DMS79 treated with DMSO at 0.1 percent for 48 hours (cell line): ENCODE measurements around the gene CLDND1.

Experiments used
- DNase-seq: peaks from one replicate; lab custom pipeline; 2025; lab: John Stamatoyannopoulos, UW

The CLDND1 gene

DNA sequence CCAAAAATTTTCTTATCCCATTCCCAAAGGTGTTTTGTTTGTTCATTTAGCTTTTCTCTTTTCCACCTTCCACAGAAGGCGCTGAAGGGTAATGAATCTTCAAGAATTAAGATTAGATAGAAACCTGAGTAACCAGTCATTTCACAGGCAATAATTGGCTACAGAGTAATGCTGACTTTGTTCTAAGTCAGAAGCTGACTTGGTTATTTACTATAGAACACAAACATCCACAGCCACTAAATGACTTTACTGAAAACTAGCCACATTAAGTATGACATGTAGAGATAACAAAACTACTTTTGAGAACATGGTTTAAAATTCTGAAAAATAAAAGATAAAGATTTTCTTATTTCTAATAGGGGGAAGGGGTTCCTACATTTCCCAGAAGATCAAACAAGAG, 7.8 kb downstream of the CLDND1 start:
- DNase-seq, result no peak

DNA sequence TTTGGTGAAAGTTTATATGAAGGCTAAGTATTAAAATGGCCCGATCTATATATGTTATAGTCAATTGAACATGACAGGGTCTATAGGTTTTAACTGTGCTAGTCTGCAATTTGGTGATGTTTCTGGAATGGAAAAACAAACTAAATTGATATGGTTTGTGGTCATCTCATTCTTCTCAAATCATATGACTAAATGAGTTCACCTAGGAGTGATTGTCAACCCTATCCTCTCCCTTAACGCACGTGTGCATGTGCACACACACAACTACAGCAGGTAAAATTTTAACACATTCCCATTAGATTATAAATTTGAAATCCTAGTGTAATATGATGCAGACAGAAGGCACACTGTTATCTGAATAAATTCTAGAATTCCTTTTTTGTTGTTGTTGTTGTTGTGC, 9.0 kb downstream of the CLDND1 start:
- DNase-seq, result no peak

DNA sequence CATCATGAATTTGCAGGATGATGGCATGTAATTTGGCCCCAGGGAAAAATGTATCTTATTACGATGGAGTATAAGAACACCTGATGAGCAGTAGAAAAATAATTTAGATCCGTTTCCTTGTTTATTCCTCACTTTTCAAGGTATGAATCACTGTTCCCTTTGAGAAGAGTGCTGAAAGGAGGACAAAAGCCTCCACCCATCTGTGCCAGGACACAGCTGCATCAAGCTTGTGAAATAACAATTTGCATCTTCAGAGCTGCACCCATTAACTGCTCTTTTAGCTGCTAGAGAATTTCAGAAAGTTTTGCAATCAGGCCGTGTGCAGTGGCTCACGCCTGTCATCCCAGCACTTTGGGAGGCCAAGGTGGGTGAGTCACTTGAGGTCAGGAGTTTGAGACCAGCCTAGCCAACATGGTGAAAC, 9.6 kb downstream of the CLDND1 start:
- DNase-seq, result no peak

DNA sequence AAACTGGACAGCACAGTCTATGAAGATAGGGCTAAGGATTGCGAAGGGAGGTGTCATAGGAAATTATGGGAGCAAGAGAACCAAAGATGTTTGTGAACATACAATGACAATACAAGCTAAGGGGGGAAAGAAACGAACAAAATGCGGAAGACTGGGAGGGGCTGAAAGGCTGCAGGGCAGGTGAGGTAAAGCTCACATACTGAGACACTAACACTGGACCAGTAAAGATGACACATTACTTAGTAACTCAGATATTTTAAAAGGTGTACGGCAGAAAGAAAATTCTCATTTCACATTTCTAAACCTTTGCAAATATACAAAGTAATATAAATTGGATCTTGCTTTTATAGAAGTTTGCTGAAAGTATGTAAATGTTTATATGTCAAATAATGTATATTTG, 10.1 kb downstream of the CLDND1 start:
- no peak for DNase-seq

DNA sequence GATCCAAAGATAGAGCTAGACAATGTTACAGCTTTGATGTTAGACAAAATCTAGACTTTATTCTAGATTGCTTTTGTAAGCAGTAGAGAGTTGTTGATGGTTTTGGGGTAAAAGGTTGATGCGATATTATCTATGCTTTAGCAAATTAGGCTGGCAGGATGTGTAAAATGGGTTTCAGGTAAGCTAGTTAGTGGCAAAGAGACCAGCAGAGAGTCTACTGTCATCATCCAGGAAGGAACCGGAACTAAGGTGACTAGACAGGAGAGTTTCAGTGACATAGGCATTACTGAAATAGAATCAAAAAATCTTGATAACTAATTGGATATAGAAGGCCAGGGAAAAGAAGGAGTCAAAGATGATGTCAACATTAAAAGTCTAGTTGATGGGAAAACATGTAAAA, 14.1 kb downstream of the CLDND1 start:
- no peak for DNase-seq

DNA sequence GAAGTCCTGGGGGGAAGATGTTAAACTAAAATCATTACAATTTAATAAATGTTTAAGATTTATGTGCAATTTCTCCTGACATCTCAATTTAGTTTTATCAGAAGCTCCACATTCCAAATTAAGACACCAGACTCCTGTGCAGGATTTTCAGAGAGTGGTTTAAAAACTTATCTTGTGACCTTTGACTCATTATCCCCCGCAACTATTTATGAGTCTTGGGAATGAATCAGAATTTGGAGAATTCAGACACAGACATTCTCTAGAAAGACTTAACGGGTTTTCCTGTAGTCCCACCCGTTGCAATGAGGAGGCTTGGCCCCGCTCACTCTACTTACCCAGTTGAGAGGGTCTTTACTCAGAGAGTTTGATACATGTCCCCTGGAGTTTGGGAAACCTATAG, 18.2 kb downstream of the CLDND1 start:
- DNase-seq, result no peak

DNA sequence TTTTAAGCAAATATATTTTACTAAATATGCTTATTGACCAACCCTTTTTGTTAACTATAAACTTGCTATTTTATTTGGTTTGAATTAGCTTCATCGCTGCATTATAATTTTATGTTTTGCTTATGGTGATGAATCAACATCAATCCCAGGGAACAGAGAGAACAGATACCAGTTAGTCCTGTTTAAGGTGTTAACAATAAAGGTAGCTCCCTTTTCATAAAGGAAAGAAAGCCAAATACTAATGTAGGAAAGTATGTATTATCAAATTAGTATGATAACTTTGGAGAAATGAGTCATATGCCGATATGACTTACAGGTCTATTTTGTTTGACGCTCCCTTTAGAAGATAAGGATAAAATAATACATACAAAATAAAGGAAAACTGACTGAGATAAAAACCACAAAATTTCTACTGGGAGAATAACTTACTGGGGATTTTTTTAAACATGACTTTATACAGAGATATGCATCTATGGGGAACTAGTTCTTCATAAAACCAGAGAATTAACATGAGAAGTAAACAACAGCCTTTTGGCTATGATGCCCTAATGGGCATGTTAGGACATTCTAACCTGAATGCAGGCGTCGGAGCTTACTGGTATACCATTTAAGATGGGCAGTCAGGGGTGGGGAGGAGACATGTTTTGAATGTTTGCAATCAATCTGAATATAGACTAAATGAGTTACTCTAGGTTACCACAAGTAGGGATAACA, 20.7 kb downstream of the CLDND1 start:
- DNase-seq, result no peak

DNA sequence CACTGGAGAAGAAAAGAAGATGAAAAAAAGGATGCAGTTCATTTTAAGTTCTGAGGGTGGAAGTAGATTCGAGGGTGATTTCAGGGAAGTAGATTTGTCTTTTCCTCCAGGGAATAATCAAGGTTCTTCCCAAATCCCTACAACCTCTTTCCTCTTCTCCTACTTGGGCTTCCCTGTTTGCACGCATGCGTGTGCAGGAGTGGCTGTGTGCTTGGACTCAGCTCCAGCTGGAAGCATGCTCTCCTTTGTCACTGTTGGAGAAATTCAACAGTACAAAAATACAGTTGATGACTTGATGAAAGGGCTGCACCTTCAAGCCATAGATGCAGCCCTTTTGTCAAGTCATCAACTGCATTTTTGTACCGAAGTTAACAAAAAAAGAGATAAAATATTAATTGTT, 21.4 kb downstream of the CLDND1 start:
- DNase-seq, result no peak

DNA sequence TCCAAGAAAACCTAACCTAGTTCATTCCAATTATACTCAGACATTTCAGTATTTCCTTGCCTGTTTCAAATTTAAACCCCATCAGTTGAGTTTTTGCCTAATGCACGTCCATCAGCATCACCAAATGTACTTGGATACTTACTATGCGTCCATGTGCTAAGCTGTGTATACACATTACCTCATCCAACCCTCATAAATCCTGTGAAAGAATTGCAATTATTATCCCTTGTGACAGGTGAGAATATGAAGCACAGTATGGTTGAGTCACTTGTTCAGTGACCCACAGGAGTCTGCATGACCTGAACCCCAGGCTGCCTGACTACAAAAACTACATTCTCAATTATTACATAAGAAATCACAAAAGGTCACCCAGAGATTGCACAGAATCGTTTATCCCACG, 22.7 kb downstream of the CLDND1 start:
- DNase-seq, result no peak

DNA sequence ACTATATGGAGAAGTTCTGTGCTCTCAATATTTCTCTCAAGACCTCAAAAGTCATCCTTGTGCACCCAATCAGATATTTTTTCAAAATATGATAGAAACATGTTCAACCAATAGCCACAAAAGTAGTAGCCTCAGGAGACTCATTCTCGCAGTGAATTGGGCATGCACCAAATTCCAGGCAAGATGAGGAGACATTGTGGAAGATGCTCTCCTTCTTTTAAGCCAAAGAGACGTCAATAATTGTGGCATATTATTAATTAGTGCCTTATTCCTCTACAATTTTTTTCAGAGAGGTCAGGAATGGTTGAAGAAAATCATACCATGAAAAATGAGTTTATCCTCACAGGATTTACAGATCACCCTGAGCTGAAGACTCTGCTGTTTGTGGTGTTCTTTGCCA, 25.3 kb downstream of the CLDND1 start, which contains the start of gene OR5K2:
OR5K2 (plus strand) TSS at position 301 of the 400 bp plus-strand sequence; CDS start at position 301, 0 bp downstream.
- DNase-seq, result no peak

DNA sequence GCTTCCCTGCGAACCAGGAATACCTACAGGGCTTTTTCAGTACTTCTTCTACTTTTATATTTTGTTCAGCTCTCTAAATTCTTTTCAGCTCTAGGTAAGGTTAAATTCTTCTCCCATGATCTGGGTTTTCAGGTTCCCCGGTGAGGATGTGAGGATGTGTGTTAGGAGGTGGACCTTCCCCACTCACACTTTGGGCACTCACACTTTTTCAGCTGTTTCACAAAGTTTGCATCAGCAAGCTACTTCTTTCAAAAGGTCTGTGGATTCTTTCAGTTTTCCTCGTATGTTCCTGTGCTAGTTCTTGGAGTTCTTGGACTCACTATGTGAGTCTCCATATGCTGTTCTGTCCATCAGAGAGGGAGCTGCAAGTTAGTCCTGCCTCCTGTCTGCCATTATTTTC, 39.1 kb downstream of the CLDND1 start:
- no peak for DNase-seq

DNA sequence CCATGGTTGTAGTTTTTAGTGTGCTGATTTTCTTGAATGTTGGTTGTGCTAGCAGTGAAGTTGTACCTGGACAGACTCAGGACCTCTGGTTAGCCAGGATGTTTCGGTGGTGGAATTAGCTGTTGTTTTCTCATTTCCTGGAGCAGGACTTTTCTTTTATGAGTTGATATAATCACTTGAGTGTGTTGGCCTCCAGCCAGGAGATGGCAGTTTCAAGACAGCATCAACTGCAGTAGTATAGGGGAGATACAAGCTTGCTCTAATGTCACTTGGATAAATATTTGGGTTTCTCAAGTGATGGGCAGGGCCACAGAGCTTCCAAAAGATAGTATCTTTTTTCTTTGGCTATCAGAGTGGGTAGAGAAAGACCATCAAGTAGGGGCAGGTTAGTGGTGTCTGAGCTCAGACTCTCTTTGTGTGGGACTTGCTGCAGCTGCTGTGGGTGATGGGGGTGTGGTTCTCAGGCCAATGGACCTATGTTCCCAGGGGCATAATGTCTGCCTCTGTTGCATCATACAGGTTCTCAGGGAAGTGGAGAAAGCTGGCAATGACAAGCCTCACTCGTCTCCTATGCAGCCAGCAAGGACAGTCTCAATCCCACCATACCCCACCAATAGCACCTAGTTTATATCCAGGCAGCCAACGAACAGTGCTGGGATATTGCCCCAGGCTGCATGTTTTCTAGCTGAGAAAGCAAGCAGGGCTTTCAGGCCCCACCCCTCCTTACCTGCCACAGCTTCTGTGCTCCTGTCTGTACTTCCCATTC, 39.8 kb downstream of the CLDND1 start:
- DNase-seq, result no peak
